HG02870 (cell line): ENCODE results near the gene VAMP1.
"Not testable (repeated sequence)": the region's sequence is repeated elsewhere in the genome, so short reads cannot be mapped to it uniquely, and the experiment has no call there.

Source experiments
- ATAC-seq: cut with Tn5 transposase; IDR thresholded peaks from one replicate; pipeline ENCODE4 v1.9.1; 2021; ENCODE audit warnings: mild to moderate bottlenecking, moderate library complexity; ENCODE audit not compliant: unreplicated experiment

VAMP1 gene

DNA sequence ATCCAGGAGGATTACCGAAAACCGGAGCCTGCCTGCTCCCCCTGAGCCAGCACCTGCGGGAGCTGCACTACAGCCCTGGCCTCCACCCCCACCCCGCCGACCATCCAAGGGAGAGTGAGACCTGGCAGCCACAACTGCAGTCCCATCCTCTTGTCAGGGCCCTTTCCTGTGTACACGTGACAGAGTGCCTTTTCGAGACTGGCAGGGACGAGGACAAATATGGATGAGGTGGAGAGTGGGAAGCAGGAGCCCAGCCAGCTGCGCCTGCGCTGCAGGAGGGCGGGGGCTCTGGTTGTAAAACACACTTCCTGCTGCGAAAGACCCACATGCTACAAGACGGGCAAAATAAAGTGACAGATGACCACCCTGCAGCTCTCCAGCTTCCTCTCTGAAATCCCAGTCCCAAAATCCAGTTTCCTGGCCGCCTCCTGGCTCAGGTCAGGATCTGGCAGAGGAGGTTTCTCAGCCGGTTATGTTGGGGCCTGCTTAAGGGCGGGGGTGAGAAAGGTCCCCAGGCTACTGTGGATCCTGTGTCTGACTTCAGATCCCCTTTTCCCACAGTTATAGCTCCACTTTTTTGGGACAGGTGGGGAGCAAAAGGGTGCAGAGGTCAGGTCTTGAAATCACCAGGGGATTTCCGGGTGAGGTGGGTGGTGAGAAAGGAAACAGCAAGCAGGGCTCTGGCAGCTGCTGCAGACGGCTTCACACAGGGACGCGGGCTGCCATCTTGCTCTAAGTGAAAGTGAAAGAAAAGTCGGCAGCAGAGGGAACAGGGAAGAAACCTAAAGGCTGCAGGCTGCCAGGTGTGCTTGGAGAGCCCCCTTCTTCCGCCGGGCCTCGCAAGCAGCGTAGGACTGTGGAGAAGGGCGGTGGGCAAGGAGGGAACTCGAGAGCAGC, 18.9 kb downstream of the VAMP1 start, which contains the start of gene TAPBPL:
Gene TAPBPL, plus strand, starts transcription at position 695 of the 897 bp plus-strand sequence. CDS start 207 bp downstream, outside the sequence.
- ATAC-seq = peak; percentile 70

DNA sequence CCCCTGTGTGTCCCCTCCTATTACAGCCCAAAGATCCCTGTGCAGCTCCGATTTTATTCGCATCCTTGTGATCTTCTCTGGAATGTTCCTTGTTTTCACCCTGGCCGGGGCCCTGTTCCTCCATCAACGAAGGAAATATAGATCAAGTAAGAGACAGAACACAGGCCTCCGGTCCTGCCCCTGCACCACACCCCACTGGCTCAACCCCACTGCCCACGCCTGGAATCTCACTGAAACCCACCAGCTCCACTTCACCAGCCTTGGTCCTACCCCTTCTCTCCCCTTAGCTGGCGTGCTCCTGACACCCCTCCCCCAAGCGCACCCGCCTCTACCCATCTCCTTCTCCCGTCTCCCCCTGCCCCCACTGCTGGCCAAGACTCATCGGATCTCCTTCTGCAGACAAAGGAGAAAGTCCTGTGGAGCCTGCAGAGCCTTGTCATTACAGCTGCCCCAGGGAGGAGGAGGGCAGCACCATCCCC, 19.6 kb downstream of the VAMP1 start:
- ATAC-seq = no peak

DNA sequence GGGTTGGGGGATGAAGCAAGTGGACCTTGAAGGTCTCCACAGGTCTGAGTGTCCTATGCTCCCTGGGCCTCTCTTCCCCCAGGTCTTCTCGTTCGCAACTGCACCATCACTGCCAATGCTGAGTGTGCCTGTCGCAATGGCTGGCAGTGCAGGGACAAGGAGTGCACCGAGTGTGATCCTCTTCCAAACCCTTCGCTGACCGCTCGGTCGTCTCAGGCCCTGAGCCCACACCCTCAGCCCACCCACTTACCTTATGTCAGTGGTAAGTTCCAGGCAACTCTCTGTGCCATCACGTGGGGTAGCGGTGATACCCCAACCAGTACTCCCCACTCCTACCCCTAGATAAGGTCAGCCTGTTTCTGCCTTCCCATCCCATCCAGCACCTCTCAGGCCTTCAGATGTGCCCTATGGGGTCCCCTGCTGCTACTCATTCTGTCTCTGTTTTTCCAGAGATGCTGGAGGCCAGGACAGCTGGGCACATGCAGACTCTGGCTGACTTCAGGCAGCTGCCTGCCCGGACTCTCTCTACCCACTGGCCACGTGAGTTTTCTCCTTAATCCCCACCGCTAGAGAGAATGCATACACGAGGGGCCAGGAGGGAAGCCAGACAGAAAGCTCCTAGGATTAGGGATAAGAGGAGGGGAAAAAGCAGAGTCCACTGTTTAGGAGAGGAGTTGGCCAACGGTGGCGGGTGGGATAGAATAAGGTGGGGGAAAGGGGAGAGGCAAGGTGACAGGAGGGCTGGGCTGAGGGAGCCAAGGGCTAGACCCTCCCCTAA, 20.2 kb downstream of the VAMP1 start:
- ATAC-seq = no peak

DNA sequence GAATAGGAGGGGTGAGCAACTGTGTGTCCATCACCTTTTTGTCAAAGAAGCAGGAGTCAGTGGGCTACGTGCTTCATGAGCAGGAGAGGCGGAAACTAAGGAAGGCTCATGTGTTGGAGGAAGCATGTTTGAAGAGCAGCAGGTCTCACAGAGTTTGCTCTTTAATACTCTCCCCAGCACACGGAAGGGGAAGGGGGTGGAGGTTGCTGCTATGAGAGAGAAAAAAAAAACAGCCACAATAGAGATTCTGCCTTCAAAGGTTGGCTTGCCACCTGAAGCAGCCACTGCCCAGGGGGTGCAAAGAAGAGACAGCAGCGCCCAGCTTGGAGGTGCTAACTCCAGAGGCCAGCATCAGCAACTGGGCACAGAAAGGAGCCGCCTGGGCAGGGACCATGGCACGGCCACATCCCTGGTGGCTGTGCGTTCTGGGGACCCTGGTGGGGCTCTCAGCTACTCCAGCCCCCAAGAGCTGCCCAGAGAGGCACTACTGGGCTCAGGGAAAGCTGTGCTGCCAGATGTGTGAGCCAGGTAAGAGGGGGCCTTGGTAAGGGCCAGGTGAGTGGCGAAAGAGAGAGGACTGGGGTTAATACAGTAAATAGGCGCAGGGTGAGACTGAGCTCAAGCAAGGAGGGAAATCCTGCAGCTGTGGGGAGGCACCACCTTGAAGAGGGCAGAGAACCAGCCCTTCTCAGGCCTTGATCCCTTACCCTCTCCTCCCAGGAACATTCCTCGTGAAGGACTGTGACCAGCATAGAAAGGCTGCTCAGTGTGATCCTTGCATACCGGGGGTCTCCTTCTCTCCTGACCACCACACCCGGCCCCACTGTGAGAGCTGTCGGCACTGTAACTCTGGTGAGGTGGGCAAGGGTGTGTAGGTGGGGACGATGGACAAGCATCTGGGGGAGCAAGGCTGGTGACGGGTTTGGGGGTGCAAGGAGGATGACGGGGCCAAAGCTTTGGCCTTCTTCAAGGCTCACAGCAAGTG, 25.5 kb downstream of the VAMP1 start, which contains the start of gene CD27:
Gene CD27, plus strand, starts transcription at position 252 of the 985 bp plus-strand sequence. Its CDS starts 141 bp downstream, at position 393.
- ATAC-seq = no peak

DNA sequence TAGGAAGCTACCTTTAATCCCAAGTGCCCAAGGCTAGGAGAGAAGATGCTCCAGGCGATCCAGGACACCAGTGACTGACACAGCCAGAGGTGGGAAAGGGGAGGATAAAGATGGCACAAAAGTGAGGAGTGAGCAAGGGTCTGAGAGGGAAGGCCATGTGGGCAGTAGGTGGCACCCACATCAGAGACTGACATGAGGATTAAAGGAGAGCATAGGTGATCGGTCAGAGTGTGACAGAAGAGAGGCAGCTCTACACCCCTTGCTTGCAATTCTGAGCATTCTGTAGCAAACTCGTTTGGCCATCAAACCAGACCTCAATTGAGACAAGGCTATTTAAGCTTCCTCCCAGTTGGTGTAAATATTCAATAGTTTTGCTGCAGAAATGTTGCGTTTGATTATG, 26.4 kb downstream of the VAMP1 start:
- no peak for ATAC-seq

DNA sequence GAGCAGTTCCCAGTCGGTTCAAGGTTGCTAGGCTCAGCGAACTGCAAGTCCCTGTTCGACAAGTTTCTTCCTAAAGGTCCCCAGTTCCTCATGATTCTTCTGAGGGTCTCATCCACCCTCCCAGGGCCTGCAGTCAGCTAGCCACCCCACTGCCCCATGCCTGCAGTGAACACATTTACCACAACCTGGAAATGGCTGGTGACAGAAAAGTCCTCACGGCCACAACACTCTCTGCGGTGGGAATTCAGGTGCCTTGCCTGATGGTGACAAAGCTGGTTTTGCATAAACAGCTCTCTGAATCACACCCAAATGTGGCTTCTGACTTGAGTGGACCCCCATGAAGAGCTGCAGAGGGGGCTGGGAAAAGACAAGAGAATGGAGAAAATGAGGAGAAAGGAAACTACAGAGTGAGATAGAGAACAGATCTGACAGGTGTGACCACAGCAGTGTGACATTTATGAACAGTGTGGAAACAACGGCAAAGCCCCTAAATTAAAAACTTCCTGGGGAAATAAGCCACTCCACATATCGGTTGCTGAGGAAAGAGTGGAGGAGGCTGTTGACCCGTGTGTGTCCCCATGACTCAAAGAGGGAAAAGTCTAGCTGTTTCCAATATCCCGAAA, 27.0 kb downstream of the VAMP1 start:
- ATAC-seq = no peak

DNA sequence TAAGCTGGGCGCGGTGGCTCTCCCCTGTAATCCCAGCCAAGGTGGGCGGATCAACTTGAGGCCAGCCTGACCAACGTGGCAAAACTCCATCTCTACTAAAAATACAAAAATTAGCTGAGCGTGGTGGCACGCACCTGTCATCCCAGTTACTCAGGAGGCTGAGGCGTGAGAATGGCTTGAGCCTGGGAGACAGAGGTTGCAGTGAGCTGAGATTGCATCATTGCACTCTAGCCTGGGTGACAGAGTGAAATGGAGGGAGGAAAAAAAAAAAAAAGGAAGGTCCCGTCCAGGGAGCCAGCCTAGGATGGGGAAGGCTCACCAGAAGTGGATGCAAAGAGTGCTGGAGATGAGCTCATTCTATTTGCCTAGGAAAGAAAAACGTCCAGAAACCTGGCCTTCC, 27.6 kb downstream of the VAMP1 start:
- no peak for ATAC-seq

DNA sequence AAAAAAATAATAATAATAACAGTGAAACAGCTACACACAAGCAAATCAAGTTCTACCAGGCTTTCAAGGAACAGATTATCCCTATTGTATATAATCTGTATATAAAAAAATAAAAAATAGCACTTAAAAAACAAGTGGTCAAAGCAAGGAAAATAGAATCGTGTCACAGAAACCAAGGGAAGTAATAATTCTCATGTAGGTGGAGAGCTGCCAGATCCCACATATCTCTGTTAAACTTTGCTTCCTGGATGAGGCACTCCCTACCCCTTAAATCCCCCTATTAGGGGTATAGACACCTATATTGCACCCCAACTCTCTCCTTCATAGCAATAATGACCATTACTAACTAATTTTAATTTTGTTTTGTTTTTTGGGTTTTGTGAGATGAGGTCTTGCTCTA, 30.1 kb downstream of the VAMP1 start:
- no peak for ATAC-seq

DNA sequence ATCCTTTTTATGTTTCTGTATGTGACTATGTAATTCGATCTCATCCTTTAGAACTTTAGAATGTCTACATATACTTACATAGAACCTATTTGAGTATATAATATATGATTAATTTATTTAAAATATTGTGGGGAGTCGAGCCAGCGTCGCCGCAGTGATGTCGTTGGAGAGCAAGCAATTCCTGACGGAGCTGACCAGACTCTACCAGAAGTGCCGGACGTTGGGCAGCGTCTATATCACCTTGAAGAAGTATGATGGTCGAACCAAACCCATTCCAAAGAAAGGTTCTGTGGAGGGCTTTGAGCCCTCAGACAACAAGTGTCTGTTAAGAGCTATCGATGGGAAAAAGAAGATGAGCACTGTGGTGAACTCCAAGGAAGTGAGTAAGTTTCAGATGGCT, 32.1 kb downstream of the VAMP1 start:
- ATAC-seq = no peak

DNA sequence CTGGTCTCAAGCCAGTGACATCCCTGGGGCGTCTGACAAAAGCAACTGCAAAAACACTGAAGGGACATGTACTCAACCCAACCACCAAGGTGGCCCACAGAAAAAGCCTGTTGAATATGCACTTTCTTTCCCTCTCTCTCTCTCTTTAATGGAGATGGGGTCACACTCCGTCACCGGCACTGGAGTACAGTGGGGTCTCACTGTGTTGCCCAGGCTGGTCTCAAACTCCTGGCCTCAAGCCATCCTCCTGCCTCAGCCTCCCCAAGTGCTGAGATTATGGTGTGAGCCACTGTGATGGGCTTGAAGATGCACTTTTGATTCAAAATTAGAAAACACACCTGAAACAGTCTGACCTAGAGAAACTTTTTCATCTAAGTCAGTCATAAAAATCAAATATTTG, 32.9 kb downstream of the VAMP1 start:
- no peak for ATAC-seq

DNA sequence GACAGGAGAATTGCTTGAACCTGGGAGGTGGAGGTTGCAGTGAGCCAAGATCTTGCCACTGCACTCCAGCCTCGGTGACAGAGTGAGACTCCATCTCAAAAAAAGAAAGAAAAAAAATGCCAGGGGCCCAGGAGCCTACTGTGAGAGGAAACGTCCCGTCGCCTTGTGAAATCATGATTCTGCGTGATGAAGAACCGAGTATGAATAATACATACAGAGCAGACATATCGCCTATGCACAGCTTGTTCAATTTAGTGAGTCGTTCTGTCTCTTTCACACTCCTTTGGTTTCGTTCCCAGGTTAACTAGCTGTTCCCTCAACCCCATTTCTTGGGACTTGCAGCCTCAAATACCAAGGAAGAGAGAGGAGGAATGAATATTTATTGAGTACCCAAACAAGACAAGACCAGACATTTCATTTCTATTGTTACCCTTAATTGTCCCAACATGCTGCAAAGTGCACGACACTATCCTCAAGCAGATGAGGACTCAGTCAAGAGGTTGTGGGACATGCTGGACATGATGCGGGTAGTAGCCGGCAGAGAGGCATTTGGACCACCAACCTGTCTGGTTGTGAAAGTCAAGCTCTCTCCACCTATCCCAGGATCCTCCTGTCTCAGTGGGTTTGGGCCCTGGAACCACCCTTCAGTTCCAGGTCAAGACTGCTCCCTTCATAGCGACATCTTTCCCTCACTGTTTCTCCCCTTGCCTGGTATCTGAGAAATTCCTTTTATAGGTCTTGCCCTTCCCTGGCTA, 34.3 kb downstream of the VAMP1 start:
- no peak for ATAC-seq

DNA sequence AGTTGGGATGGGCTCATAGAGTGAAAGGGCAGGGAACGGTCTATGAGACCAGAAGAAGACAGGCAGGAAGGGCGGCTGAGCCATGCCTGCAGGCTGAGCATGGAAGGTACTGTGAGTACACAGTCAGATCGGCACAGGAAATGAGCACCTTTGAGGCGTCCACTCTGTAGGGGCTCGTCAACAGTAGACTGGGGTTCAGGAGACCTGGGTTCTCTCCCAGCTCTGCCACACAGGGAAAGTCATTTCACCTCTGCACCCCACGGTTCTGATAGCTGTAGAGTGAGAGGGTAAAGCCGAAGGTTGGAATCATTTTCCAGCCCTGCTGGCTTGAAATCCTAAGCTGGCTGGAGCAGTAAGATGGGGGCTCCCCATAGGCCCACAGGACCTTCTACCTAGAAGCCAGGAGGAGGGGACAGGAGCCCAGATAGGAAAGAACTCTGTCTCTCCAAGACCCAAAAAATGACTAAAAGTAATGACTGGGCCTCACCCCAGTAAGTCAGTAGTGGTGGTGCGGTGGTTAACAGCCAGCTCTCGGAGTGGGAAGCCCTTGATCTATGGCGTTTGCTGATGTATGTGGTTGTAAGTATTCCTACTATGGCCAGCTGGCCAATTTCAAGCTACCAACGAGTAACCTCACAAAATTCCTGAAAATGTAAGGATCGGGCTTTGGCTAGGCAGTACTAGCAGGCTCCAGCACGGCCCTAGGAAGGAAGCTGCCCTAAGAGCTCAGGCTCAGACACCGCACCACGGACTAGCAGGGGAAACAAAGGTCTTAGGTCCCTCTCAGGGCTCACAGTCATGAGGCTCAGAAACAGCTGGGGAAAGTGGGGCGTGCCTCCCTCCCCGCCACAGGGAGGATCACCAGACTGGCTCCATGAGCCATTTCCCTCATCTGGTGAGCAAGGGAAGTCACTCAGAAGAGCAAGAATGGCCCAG, 36.0 kb downstream of the VAMP1 start:
- no peak for ATAC-seq

DNA sequence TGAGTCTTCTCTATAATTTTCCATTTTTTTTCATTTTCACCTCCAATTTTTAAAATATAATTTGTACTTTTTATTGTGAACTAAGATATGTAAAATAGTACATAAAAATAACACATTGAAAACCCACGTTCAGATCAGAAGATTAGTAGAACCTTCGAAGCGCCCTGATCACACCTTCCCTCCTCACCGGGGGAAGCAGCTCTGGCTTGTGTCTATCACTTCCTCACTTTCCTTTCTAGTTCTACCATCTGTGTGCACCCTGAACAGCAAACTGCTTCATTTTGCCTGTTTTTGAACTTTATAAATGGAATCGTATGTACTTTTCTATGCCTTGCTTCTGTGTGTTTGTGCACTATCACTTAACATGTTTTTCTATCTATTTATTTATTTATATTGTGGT, 37.5 kb downstream of the VAMP1 start:
- no peak for ATAC-seq

DNA sequence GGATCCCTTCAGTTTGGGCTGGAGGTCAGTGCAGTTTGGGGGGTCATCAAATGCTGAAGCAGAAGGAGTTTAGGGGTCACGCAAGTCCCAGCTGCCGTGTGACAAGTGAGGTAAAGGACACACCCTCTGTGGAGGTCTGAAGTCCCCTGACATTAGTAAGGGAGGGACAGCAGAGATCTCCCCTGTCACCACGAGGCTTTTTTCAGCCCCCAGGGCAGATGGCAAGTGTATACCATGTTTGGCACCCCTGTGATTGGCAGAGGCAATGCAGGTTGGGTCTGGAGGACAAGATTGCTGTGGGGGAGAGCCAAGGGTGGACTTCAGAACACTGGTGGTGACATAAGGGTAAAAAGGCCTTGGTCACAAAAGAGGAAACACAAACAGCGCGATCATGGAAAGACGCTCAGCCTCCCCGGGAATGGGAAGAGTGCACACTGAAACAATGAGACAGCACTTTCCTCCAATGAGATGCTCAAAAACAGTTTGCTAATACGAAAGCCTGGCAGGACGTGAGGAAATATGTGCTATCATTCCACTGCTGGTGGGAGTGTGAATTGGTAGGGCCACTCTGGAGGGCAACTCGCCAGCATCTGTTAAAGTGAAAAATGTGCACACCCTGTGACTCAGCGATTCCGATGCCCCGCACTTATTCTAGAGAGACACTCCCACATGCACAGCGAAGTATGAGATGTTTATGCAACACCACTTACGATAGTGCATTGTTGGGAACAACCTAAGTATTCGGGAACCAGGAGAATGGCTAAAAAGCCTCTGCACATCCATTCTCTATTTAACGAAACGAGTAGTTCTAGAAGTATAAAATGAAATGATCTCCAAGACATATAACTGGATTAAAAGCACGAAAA, 40.1 kb downstream of the VAMP1 start:
- no peak for ATAC-seq

DNA sequence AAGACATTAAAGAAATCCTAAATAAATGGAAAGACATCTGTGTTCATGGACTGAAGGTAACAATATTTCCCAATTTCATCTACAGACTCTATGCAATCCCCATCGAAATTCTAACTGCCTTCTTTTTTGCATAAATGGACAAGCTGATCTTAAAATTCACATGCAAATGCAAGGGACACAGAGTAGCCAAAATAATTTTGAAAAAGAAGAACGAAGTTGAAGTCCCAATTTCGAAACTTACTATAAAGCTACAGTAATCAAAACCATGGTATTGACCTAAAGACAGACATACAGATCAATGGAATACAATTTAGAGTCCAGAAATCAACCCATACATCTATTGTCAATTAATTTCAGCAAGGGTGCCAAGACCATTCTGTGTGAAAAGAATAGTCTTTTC, 42.2 kb downstream of the VAMP1 start:
- no peak for ATAC-seq

DNA sequence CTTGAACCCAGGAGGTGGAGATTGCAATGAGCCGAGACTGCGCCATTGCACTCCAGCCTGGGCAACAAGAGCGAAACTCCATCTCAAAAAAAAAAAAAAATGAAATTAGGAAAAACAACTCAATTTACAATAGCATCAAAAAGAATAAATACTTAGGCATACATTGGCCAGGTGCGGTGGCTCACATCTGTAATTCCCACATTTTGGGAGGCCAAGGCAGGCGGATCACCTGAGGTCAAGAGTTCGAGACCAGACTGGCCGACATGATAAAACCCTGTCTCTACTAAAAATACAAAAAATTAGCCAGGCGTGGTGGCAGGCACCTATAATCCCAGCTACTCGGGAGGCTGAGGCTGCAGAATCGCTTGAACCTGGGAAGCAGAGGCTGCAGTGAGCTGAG, 42.7 kb downstream of the VAMP1 start:
- ATAC-seq = not testable (repeated sequence)
